ENCODE results near the gene FRMD7. TPM values are rescaled to one million over a fixed set of nuclear protein-coding genes. Genes with fewer than 3 reads are reported as not detected.

FRMD7 gene, protein sequence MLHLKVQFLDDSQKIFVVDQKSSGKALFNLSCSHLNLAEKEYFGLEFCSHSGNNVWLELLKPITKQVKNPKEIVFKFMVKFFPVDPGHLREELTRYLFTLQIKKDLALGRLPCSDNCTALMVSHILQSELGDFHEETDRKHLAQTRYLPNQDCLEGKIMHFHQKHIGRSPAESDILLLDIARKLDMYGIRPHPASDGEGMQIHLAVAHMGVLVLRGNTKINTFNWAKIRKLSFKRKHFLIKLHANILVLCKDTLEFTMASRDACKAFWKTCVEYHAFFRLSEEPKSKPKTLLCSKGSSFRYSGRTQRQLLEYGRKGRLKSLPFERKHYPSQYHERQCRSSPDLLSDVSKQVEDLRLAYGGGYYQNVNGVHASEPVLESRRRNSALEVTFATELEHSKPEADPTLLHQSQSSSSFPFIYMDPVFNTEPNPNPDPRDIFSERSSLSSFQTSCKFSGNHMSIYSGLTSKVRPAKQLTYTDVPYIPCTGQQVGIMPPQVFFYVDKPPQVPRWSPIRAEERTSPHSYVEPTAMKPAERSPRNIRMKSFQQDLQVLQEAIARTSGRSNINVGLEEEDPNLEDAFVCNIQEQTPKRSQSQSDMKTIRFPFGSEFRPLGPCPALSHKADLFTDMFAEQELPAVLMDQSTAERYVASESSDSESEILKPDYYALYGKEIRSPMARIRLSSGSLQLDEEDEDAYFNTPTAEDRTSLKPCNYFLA
- not detected for total RNA-seq

DNA sequence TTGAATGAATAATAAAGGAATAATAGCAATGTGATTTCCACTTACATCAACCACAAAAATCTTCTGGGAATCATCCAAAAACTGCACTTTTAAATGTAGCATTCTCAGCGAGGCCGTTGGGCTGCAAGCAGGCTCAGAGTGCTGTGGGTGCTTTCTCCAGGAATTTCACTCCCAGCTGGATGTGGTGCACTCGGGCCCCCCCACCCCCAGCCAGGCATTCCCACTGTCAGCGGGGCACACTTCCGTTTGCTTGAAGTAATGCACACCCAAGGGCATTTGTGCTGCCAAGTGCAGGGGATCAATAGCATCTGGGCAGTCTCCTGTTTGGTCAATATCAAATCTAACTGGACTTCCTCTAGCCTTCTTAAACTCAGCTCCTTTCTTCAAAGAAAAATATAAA lies at the start of gene FRMD7:
TSS of gene FRMD7 (minus strand) at position 278 of the 400 bp plus-strand sequence. CDS start at position 102, 176 bp downstream.
- no peak within 1 kb of the TSS for H3K27ac ChIP-seq
- H3K4me3 ChIP-seq, result no peak within 1 kb of the TSS
- no peaks in the 10 kb centered on the region for H3K4me1 ChIP-seq
- H3K9me3 ChIP-seq, result no peaks in the 10 kb centered on the region
- no peaks in the 10 kb centered on the region for H3K36me3 ChIP-seq
- TF ChIP-seq, protein P1, sequence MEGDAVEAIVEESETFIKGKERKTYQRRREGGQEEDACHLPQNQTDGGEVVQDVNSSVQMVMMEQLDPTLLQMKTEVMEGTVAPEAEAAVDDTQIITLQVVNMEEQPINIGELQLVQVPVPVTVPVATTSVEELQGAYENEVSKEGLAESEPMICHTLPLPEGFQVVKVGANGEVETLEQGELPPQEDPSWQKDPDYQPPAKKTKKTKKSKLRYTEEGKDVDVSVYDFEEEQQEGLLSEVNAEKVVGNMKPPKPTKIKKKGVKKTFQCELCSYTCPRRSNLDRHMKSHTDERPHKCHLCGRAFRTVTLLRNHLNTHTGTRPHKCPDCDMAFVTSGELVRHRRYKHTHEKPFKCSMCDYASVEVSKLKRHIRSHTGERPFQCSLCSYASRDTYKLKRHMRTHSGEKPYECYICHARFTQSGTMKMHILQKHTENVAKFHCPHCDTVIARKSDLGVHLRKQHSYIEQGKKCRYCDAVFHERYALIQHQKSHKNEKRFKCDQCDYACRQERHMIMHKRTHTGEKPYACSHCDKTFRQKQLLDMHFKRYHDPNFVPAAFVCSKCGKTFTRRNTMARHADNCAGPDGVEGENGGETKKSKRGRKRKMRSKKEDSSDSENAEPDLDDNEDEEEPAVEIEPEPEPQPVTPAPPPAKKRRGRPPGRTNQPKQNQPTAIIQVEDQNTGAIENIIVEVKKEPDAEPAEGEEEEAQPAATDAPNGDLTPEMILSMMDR (IDR thresholded peaks at IDR 0.05), result no peak
- intact Hi-C loops (cut with DNase I), result no loop called here
- DNase-seq (ENCODE audit: low spot score in 2 of 2), result no peak
- no peaks in the 10 kb centered on the region for H3K27me3 ChIP-seq

DNA sequence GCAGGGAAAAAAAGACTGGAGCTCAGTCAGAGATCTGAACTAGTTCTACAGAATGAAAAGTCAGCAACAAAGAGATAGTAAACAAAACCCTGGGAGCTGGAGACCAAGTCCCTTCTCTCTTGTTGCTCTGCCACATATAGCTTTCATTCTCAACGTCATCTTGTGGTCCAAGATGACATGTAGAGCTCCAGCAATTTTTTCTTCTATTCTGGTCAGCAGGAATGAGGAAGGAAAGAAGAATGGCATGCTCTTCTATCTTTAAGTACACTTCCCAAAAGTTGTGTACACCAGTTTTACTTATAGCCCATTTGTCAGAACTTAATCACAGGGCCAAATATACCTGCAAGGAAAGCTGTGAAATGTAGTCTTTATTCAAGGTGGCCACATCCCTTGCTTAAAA lies 45.8 kb upstream of the FRMD7 start:
- Histone ChIP-seq H3K36me3 (no peaks in the 10 kb centered on the region), H3K27ac (no peak overlapping the region), H3K9me3 (no peaks in the 10 kb centered on the region), H3K4me1 (no peaks in the 10 kb centered on the region), H3K4me3 (no peak overlapping the region), H3K27me3 (no peaks in the 10 kb centered on the region)
- intact Hi-C loops (cut with DNase I), result no loop called here
- no peak for DNase-seq (ENCODE audit: low spot score in 2 of 2)
- TF ChIP-seq, protein P1 (IDR thresholded peaks at IDR 0.05), result no peak

DNA sequence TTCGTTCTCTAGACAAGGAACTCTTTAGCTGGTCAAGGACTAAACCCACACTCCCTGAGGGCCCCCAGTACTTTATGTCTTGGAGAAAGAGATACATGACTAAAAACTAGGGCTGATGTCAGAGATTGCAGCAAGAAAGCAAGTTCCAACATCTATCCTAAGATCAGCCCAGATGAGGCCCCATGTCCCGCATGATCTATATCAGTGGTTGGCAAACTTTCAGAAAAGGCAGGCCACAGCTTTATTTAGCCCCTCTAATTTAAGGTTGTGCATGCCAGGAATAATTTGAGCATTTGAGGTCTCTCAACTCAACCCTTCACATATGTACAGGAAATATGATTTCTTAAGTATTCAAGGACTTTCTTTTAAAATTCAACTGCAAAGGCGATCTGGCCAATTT lies 44.1 kb upstream of the FRMD7 start:
- no peak overlapping the region for H3K27ac ChIP-seq
- H3K36me3 ChIP-seq, result no peaks in the 10 kb centered on the region
- TF ChIP-seq, protein P1 (IDR thresholded peaks at IDR 0.05), result no peak
- no peak overlapping the region for H3K4me3 ChIP-seq
- intact Hi-C loops (cut with DNase I), result no loop called here
- no peaks in the 10 kb centered on the region for H3K9me3 ChIP-seq
- no peak for DNase-seq (ENCODE audit: low spot score in 2 of 2)
- H3K4me1 ChIP-seq, result no peaks in the 10 kb centered on the region
- H3K27me3 ChIP-seq, result no peaks in the 10 kb centered on the region

DNA sequence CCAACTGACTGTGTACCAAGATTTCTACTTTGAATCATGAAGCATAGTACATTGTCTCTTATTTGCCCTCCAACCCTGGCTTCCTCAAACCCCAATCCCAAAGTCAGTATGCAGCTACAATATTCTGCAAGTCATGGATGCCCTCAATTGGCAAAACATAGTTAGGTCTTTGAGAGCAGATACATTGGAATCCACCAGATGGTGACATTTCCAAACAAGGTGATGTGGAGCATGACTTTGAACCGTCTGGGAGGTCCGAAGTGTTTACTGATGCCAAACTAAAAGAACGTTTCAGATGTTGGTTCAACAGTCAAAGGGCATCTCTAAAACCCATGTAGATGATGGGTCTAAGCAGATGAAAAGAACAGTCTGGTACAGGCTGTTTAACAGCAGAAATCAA lies 43.7 kb upstream of the FRMD7 start:
- TF ChIP-seq, protein P1 (IDR thresholded peaks at IDR 0.05), result no peak
- DNase-seq (ENCODE audit: low spot score in 2 of 2), result no peak
- Histone ChIP-seq H3K36me3 (no peaks in the 10 kb centered on the region), H3K4me1 (no peaks in the 10 kb centered on the region), H3K27me3 (no peaks in the 10 kb centered on the region), H3K27ac (no peak overlapping the region), H3K9me3 (no peaks in the 10 kb centered on the region), H3K4me3 (no peak overlapping the region)
- intact Hi-C loops (cut with DNase I), result no loop called here

DNA sequence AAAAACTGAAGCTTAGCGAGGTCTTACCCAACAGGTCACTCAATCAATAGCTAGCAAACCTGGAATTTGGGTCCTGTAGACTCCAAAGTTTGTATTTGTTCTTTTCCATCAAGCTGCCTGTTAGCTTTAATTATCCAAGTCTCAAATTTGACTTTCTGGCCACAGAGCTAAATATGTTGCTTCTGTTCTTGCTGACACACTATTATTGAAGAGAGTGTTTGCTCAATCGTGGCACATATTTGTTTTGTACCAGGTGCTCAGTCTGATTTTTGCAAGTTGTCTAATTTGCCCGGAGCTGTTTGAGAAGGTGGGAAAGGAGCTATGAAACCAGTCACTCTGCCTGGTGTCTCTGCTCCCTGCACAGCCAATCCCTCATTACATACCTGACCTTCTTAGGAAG lies 41.7 kb upstream of the FRMD7 start:
- no peak overlapping the region for H3K4me3 ChIP-seq
- H3K9me3 ChIP-seq, result peaks cover 0 to 11% of the 10 kb centered on the region in 2 donors
- H3K27ac ChIP-seq, result no peak overlapping the region
- no peaks in the 10 kb centered on the region for H3K4me1 ChIP-seq
- TF ChIP-seq, protein P1 (IDR thresholded peaks at IDR 0.05), result no peak
- H3K36me3 ChIP-seq, result no peaks in the 10 kb centered on the region
- intact Hi-C loops (cut with DNase I), result no loop called here
- no peaks in the 10 kb centered on the region for H3K27me3 ChIP-seq
- DNase-seq (ENCODE audit: low spot score in 2 of 2), result no peak

Data from ascending aorta (tissue), 2 donors.